SJCRH30 (cell line): Measurements from ENCODE around the gene CHRNA4. TPM values are rescaled to one million over a fixed set of nuclear protein-coding genes. Genes with fewer than 3 reads are reported as not detected.
A peak's percentile ranks its signal among the peaks of the same experiment; 100 is the strongest.

ENCODE experiments used
- DNase-seq, 2 experiments: peaks; one replicate each; pipeline ENCODE4 v3.0.0-alpha.2; 2015 to 2020
- H3K27ac ChIP-seq: fragments of 250-450 bp; sonication (Bioruptor Pico); 2 replicates; pipeline ENCODE4 v1.5.1; 2020; ENCODE audit warnings: mild to moderate bottlenecking, moderate library complexity
- H3K27me3 ChIP-seq: fragments of 250-450 bp; sonication (Bioruptor Pico); 2 replicates; pipeline ENCODE4 v1.5.1; 2020; ENCODE audit warnings: mild to moderate bottlenecking, moderate library complexity
- H3K36me3 ChIP-seq: fragments of 250-450 bp; sonication (Bioruptor Pico); 2 replicates; pipeline ENCODE4 v1.5.1; 2020; ENCODE audit warnings: mild to moderate bottlenecking, moderate library complexity
- H3K4me1 ChIP-seq: fragments of 250-450 bp; sonication (Bioruptor Pico); 2 replicates; pipeline ENCODE4 v1.5.1; 2020; ENCODE audit warnings: mild to moderate bottlenecking, moderate library complexity
- H3K4me3 ChIP-seq: fragments of 250-450 bp; sonication (Bioruptor Pico); 2 replicates; pipeline ENCODE4 v1.5.1; 2020; ENCODE audit warnings: mild to moderate bottlenecking, moderate library complexity
- H3K9me3 ChIP-seq: fragments of 250-450 bp; sonication (Bioruptor Pico); replicated peaks from 2 replicates; pipeline ENCODE4 v1.5.1; 2020; ENCODE audit warnings: mild to moderate bottlenecking, moderate library complexity
- total RNA-seq: library from RNA; depleted of rRNA; stranded (reverse); fragments of >200 nt; shearing (Covaris generic); gene quantifications from 2 replicates; pipeline ENCODE4 v1.2.3, GENCODE V29; 2014

Gene CHRNA4
- total RNA-seq, 1 experiment from 2014 or later, result 0.06 TPM

- no peak overlapping the region for H3K27ac ChIP-seq
- no peaks in the 10 kb centered on the region for H3K9me3 ChIP-seq
- no peaks in the 10 kb centered on the region for H3K4me1 ChIP-seq
- H3K27me3 ChIP-seq, result peaks cover 55% of the 10 kb centered on the region
- H3K36me3 ChIP-seq, result no peaks in the 10 kb centered on the region
- H3K4me3 ChIP-seq, result no peak overlapping the region
- DNase-seq, result no peak
These were observed 15.4 kb upstream of the CHRNA4 start for GRCh38 chr20:63376283-63377250.

DNA sequence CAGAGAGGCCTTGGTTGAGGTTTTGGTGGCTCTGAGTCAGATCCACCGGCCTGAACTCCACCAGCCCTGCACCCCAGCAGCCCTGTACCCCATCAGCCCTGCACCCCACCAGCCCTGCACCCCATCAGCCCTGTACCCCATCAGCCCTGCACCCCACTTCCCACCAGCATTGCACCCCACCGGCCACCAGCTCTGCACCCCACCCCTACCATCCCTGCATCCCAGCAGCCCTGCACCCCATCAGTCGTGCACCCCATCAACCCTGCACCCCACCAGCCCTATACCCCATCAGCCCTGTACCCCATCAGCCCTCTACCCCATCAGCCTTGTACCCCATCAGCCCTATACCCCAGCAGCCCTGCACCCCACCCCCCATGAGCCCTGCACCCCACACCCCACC, 14.3 kb upstream of the CHRNA4 start:
- H3K9me3 ChIP-seq, result no peaks in the 10 kb centered on the region
- no peak for DNase-seq
- H3K4me1 ChIP-seq, result no peaks in the 10 kb centered on the region
- H3K27me3 ChIP-seq, result peaks cover 64% of the 10 kb centered on the region
- H3K4me3 ChIP-seq, result no peak overlapping the region
- H3K27ac ChIP-seq, result no peak overlapping the region
- H3K36me3 ChIP-seq, result no peaks in the 10 kb centered on the region

GRCh38 chr20:63374504-63374903, 13.4 kb upstream of the CHRNA4 start:
- Histone ChIP-seq H3K27ac (no peak overlapping the region), H3K36me3 (no peaks in the 10 kb centered on the region), H3K27me3 (peaks cover 74% of the 10 kb centered on the region), H3K4me1 (no peaks in the 10 kb centered on the region), H3K9me3 (no peaks in the 10 kb centered on the region), H3K4me3 (no peak overlapping the region)
- DNase-seq, result no peak

GRCh38 chr20:63373996-63374395, 12.8 kb upstream of the CHRNA4 start:
- H3K27me3 ChIP-seq, result peaks cover 79% of the 10 kb centered on the region
- no peak for DNase-seq
- no peaks in the 10 kb centered on the region for H3K36me3 ChIP-seq
- H3K27ac ChIP-seq, result no peak overlapping the region
- no peaks in the 10 kb centered on the region for H3K9me3 ChIP-seq
- H3K4me1 ChIP-seq, result no peaks in the 10 kb centered on the region
- H3K4me3 ChIP-seq, result no peak overlapping the region

- no peaks in the 10 kb centered on the region for H3K4me1 ChIP-seq
- H3K4me3 ChIP-seq, result no peak overlapping the region
- H3K9me3 ChIP-seq, result no peaks in the 10 kb centered on the region
- DNase-seq, result peak in 1 of 2 experiments; percentile 60
- peaks cover 84% of the 10 kb centered on the region for H3K27me3 ChIP-seq
- H3K27ac ChIP-seq, result no peak overlapping the region
- no peaks in the 10 kb centered on the region for H3K36me3 ChIP-seq
These were observed 12.1 kb upstream of the CHRNA4 start for GRCh38 chr20:63372971-63373885.

- Histone ChIP-seq H3K36me3 (no peaks in the 10 kb centered on the region), H3K4me3 (no peak overlapping the region), H3K4me1 (no peaks in the 10 kb centered on the region), H3K27me3 (peaks cover 84% of the 10 kb centered on the region), H3K27ac (no peak overlapping the region), H3K9me3 (no peaks in the 10 kb centered on the region)
- no peak for DNase-seq
These were observed 10.2 kb upstream of the CHRNA4 start for GRCh38 chr20:63371291-63371865.

DNA sequence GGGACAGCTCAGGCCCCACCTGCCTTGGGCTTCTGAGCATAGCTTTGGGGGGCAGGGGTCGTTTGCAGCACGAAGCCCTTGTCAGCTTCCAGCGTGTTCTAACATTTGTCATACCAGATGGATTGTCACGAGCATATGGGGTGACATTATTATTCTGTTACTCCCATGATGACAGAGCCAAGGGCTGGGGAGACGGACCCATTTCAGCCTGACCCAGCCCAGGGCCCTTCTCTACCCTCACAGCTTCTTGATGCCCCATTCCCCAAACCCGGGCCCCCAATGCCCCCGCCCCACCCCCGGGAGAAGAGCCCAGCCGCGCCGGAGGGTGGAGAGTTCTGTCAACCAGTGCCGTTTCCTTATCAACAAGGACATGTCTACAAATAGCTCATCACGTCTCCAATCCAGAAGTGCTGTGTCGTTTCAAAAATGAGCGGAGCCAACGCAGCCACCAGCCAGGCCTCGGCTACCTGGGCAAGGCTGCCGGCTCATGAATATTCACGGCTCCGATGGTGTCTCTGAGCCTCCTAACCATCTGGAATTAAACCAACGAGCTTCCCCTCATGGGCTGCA, 9.6 kb upstream of the CHRNA4 start:
- no peak overlapping the region for H3K4me3 ChIP-seq
- H3K4me1 ChIP-seq, result no peaks in the 10 kb centered on the region
- no peaks in the 10 kb centered on the region for H3K36me3 ChIP-seq
- H3K27me3 ChIP-seq, result peaks cover 86% of the 10 kb centered on the region
- DNase-seq, result no peak
- no peak overlapping the region for H3K27ac ChIP-seq
- no peaks in the 10 kb centered on the region for H3K9me3 ChIP-seq

- no peak overlapping the region for H3K4me3 ChIP-seq
These were observed 8.8 kb upstream of the CHRNA4 start for GRCh38 chr20:63369724-63370617.

DNA sequence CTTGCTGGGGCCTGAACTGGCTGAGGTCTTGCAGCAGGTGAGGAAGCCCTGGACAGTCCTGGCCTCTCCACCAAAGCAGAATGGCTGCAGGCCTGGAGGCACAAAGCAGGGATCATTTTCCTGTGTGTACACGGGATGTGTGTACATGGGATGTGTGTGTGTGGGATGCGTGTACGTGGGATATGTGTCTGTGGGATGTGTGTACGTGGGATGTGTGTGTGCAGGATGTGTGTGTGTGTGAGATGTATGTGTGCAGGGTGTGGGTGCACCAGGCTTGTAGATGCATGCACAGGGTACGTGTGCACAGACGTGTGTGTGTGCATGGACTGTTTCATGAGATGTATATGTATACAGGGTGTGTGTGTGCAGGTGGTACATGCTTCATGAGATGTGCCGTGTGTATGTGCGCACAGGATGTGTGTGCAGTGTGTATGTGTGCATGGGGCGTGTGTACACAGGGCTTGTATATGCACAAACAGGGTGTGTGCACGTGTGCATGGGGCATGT, 7.9 kb upstream of the CHRNA4 start:
- H3K27me3 ChIP-seq, result peaks cover 88% of the 10 kb centered on the region
- no peak for DNase-seq
- H3K9me3 ChIP-seq, result no peaks in the 10 kb centered on the region
- no peak overlapping the region for H3K4me3 ChIP-seq
- H3K36me3 ChIP-seq, result no peaks in the 10 kb centered on the region
- no peaks in the 10 kb centered on the region for H3K4me1 ChIP-seq
- no peak overlapping the region for H3K27ac ChIP-seq

More at GRCh38 chr20:63369724-63370617, 8.8 kb upstream of the CHRNA4 start:
- H3K27ac ChIP-seq, result no peak overlapping the region
- no peak for DNase-seq
- no peaks in the 10 kb centered on the region for H3K36me3 ChIP-seq
- H3K27me3 ChIP-seq, result peaks cover 90% of the 10 kb centered on the region
- H3K4me1 ChIP-seq, result no peaks in the 10 kb centered on the region
- H3K9me3 ChIP-seq, result no peaks in the 10 kb centered on the region

DNA sequence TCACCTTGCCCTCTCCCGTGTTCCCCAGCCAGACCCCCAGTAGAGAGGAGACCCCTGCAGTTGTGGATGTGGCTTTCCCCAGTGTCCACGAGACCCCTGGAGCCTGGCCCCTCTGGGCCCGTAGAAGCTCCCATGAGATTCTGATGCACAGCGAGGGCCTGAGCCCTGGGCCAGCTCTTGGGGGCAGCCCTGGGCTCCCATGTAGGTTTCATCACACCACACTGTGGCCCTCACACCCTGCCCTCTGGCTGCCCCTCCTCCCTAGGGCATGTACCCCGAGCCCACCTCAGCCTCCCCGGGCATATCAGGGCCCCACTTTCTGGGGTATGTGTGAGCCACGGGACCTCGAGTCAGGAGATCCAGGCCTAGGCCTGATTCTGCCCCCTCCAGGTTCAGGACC, 7.0 kb upstream of the CHRNA4 start:
- peaks cover 88% of the 10 kb centered on the region for H3K27me3 ChIP-seq
- H3K4me3 ChIP-seq, result no peak overlapping the region
- no peak for DNase-seq
- no peaks in the 10 kb centered on the region for H3K9me3 ChIP-seq
- H3K27ac ChIP-seq, result no peak overlapping the region
- H3K4me1 ChIP-seq, result no peaks in the 10 kb centered on the region
- H3K36me3 ChIP-seq, result no peaks in the 10 kb centered on the region

- no peak for DNase-seq
- Histone ChIP-seq H3K9me3 (no peaks in the 10 kb centered on the region), H3K36me3 (no peaks in the 10 kb centered on the region), H3K27me3 (peaks cover 87% of the 10 kb centered on the region), H3K4me1 (no peaks in the 10 kb centered on the region), H3K27ac (no peak overlapping the region), H3K4me3 (no peak overlapping the region)
These were observed 6.4 kb upstream of the CHRNA4 start for GRCh38 chr20:63367446-63368055.

DNA sequence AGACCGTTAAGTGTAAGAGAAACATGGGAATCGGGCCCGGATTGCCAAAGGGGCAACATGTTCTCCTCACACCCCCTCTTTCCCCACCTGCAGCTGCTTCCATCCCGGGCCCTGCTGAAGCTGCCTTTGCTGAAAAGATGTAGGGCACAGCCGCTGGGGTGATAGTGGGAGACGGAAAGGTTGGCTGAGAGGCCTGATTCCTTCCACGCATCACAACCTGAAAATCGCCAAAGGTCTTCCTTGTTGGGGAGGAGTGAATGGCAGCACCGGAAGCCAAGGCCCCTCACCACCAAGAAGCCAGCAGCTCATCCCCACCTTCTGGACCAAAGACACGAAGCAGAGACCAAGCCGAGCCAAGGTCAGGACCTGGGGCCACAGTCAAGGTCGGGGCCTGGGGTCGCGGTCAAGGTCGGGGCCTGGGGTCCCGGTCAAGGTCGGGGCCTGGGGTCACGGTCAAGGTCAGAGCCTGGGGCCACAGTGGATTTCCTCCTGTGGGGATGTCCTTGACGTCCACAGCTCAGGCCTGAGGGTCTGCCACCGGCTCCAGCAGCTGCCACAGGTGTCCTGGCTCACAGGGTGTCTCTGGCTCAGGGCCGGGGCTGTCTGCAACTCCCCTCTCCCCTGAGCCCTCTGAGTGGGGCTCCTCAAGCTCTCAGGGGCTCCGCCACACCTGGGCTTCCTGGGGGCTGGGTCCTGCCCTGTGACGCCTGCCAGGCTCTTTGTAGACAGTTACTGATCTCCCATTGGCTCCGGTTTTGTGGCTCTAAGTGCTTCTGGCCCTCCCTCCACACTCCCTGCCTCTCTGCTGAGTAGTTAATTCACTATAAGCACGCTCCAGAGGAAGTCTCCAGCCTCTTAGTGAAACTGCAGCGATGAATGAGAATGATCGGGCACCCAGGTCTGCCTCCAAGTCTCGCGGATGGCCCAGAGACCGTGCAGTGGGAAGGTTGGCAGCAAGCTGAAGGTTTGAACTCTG, 5.5 kb upstream of the CHRNA4 start:
- Histone ChIP-seq H3K36me3 (no peaks in the 10 kb centered on the region), H3K9me3 (no peaks in the 10 kb centered on the region), H3K27ac (no peak overlapping the region), H3K4me1 (no peaks in the 10 kb centered on the region), H3K27me3 (peaks cover 90% of the 10 kb centered on the region), H3K4me3 (no peak overlapping the region)
- no peak for DNase-seq
